ENCODE results near the gene TPRN.

Gene TPRN

DNA sequence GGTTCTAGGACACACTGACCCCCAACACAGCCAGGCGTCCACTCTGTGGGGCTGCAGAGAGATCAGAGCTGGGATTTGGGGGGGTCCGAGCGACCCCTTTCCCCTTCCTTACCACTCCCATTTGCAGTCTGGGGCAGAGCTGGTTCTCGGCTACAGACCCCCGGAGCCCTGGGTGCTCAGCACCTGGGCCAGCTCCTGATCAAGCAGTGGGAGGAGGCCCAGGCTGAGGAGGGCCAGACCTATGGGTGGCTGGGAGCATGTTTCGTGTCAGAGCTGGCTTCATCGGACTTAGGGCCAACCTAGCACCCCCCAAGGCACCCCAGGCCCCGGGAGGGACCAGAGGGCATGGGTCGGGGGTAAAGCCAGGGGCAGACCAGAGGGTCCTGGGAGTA, 54.0 kb downstream of the TPRN start:
- H3K4me3 Mint-ChIP-seq, result no peak overlapping the region
- no peak for ATAC-seq
- H3K27me3 Mint-ChIP-seq, result peaks cover 63% of the 10 kb centered on the region

DNA sequence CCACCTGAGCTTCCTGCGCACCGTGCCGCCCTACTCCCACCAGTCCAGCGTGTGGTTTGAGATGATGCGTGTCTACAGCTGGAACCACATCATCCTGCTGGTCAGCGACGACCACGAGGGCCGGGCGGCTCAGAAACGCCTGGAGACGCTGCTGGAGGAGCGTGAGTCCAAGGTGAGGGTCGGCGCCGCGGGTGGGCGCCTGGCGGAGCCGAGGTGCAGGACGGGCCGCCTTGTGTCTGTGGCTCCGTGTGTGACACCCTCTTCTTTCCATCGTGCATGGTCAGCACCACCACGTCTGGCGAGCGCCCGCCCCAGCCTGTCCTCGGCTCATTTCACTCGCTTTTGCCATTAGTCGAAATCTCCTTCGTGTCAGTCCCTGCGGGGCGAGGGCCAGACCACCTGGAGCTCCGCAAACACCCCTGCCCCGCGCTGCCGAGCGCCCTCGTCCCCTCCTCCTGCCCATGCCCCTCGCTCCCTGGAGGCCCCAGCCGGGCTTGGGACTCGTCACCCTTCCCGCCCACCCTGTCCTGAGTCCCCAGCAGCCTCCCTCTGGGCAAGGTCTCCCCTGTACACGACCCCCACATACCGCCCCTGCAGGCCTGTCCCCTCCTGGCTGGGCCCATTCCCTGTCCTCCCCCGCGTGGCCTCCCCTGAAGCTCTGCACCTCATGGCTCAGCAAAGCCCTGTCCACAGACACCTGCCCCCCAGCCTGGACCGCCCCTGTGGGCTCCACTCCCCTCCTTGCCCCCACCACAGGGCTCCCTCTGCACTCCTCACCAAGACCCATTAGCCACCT, 54.6 kb downstream of the TPRN start:
- Mint-ChIP-seq H3K9me3 (no peaks in the 10 kb centered on the region), H3K27ac (no peak overlapping the region), H3K4me1 (peaks cover 10% of the 10 kb centered on the region), H3K4me3 (no peak overlapping the region), H3K27me3 (peaks cover 69% of the 10 kb centered on the region)
- DNase-seq, result no peak
- peak; percentile 5 for ATAC-seq

More for the DNA sequence above, 54.0 kb downstream of the TPRN start:
- Mint-ChIP-seq H3K9me3 (no peaks in the 10 kb centered on the region), H3K4me1 (peaks cover 16% of the 10 kb centered on the region), H3K27ac (no peak overlapping the region)
- no peak for DNase-seq

DNA sequence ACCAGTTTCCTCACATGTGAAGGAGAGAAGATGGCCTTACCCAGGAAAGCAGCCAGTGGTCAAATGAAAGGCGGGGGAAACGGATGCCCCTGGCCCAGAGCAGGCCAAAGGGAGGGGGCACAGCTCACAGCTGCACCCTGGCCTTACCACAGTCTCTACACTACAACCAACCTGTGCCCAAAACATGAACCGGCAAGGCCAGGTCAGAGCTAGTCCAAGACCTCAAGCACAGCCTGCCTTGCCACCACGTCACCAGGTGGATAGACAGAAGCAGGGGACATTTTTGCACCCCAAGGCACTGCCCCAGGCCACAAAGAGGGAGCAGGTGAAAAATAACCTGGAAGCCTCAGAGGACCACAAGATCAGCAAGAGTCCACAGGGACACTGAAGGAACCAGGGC, 57.1 kb downstream of the TPRN start:
- Mint-ChIP-seq H3K27me3 (peaks cover 89% of the 10 kb centered on the region), H3K4me3 (no peak overlapping the region), H3K9me3 (no peaks in the 10 kb centered on the region), H3K27ac (no peak overlapping the region), H3K4me1 (peaks cover 4% of the 10 kb centered on the region)
- ATAC-seq, result no peak
- DNase-seq, result no peak

DNA sequence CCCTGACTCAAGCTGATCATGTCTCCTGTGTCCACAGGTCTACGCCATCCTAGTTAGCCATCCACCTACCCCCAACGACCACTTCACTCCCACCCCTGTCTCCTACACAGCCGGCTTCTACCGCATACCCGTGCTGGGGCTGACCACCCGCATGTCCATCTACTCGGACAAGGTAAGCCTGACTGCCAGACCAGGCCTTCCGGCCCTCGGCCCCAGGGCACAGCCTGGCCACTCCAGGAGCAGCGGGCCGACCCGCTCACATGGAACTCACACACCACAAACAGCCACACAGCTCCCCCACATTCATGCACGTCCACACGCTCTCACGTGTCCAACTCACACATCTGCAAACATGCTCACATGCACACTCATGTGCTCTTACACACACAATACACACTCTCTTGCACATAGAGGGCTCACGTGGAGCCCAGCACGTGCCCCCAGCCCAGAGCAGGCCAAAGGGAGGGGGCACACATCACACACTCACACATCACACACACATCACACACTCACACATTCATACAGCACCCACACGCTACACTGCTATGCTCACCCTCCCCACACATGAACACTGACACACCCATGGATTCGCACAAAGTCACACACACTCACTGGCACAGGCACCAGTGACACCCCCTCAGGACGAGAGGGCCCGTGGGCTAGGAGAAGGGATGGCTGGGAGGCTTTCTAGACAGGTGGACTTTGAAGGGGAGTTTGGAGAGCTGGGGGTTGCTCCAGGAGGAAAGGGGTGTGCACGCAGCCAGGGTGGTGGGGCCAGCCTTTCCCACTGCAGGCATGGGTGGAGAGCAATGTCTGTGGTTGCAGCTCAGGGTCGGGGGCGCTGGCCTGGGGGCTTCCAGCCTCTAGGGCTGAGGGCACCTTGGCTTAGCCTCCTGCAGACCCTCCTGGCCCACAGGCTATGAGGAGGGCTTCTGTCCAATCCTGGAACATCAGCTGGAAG, 58.3 kb downstream of the TPRN start:
- Mint-ChIP-seq H3K27me3 (peaks cover 91% of the 10 kb centered on the region), H3K27ac (no peak overlapping the region), H3K4me3 (no peak overlapping the region), H3K9me3 (no peaks in the 10 kb centered on the region), H3K4me1 (peaks cover 13% of the 10 kb centered on the region)
- no peak for DNase-seq
- no peak for ATAC-seq

Data from stimulated activated naive CD8-positive, alpha-beta T cell treated with anti-CD3 and anti-CD28 coated beads, Interleukin-15, amount 100 ng/mL, for 72 hours (primary cell).